Tibial artery (tissue), 4 donors: Measurements from ENCODE around the gene TNIP1.

Source experiments
- DNase-seq, 2 donors: peaks; one replicate each; pipeline ENCODE4 v3.0.0-alpha.2; 2019
- H3K27ac ChIP-seq, 2 donors: fragments of 200-600 bp; sonication (generic) in 1 of 2; 1 replicate in 1 of 2; 2 replicates in 1 of 2; pipeline ENCODE4 v1.5.1; 2018 to 2019; ENCODE audit warnings: mild to moderate bottlenecking in 1 of 2
- H3K27me3 ChIP-seq, 2 donors: fragments of 200-600 bp; sonication (generic) in 1 of 2; one replicate each; pipeline versions ENCODE4 v1.5.1 to v1.6.0; 2016 to 2019
- H3K36me3 ChIP-seq, 3 donors: fragments of 200-600 bp; sonication (generic) in 2 of 3; one replicate each; pipeline ENCODE4 v1.5.1; 2016 to 2019; ENCODE audit warnings: mild to moderate bottlenecking in 2 of 3
- H3K4me1 ChIP-seq, 4 donors: fragments of 200-600 bp; sonication (generic) in 2 of 4; 1 replicate in 3 of 4; 2 replicates in 1 of 4; pipeline ENCODE4 v1.5.1; 2016 to 2019
- H3K4me3 ChIP-seq, 2 donors: fragments of 200-600 bp; sonication (generic) in 1 of 2; 1 replicate in 1 of 2; 2 replicates in 1 of 2; pipeline ENCODE4 v1.5.1; 2018 to 2019; ENCODE audit warnings: mild to moderate bottlenecking in 2 of 2
- H3K9me3 ChIP-seq, 3 donors: fragments of 200-600 bp; sonication (generic) in 1 of 3; one replicate each; pipeline ENCODE4 v1.5.1; 2016 to 2019
- intact Hi-C: fragments of 100-400 bp; cut with DNase I; formaldehyde crosslinking; loops from one replicate; pipeline ENCODE4 v1.15.0; 2023; ENCODE audit warnings: low total_unique reads
- TF ChIP-seq, protein P1 (sequence below), 2 experiments: fragments of 200-600 bp in 1 of 2; fragments of 450-650 bp in 1 of 2; IDR thresholded peaks; one replicate each; pipeline ENCODE4 v1.5.1; 2017 to 2019; ENCODE audit warnings: antibody characterized with exemption in 2 of 2, mild to moderate bottlenecking in 1 of 2, moderate library complexity in 1 of 2

TNIP1 gene

GRCh38 chr5:151094030-151094851 lies 13.4 kb upstream of the TNIP1 start:
- Histone ChIP-seq H3K4me1 (peaks cover 9 to 40% (median 36%) of the 10 kb centered on the region in 4 donors), H3K9me3 (no peaks in the 10 kb centered on the region), H3K27me3 (no peaks in the 10 kb centered on the region), H3K36me3 (peaks cover 0 to 11% (median 0%) of the 10 kb centered on the region in 3 donors), H3K4me3 (no peak overlapping the region), H3K27ac (peak overlapping the region; percentile 36 to 42)
- TF ChIP-seq, protein P1, sequence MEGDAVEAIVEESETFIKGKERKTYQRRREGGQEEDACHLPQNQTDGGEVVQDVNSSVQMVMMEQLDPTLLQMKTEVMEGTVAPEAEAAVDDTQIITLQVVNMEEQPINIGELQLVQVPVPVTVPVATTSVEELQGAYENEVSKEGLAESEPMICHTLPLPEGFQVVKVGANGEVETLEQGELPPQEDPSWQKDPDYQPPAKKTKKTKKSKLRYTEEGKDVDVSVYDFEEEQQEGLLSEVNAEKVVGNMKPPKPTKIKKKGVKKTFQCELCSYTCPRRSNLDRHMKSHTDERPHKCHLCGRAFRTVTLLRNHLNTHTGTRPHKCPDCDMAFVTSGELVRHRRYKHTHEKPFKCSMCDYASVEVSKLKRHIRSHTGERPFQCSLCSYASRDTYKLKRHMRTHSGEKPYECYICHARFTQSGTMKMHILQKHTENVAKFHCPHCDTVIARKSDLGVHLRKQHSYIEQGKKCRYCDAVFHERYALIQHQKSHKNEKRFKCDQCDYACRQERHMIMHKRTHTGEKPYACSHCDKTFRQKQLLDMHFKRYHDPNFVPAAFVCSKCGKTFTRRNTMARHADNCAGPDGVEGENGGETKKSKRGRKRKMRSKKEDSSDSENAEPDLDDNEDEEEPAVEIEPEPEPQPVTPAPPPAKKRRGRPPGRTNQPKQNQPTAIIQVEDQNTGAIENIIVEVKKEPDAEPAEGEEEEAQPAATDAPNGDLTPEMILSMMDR (IDR thresholded peaks at IDR 0.05): no peak
- no peak for DNase-seq
- intact Hi-C loops: no loop called here

DNA sequence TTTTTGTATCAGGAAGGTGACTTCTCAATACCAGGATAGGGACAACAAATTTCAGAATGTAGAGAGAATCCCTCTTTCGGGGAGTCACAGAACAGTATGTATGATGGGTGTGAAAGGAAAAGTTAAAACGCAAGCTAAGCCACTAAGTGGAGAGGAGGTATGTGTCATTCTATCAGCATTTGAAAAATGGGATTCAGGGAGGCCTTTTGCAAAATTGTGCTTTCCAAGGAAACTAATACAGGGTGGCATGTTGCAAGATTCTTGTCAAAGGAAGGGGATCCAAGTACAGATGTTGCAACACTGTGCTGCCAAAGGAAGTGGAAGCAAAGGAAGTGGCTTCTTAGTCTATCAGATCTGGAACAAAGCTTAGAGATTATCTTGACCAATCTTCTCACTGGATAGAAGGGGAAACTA lies 12.6 kb upstream of the TNIP1 start:
- intact Hi-C loops: no loop called here
- Histone ChIP-seq H3K9me3 (no peaks in the 10 kb centered on the region), H3K27ac (peak overlapping the region; percentile 36 to 42), H3K36me3 (peaks cover 0 to 4% (median 0%) of the 10 kb centered on the region in 3 donors), H3K4me3 (no peak overlapping the region), H3K27me3 (no peaks in the 10 kb centered on the region), H3K4me1 (peaks cover 9 to 40% (median 36%) of the 10 kb centered on the region in 4 donors)
- DNase-seq: peak in 1 of 2 donors; percentile 78
- TF ChIP-seq, protein P1 (IDR thresholded peaks at IDR 0.05): no peak

- TF ChIP-seq, protein P1 (IDR thresholded peaks at IDR 0.05): no peak
- no peak for DNase-seq
- H3K4me3 ChIP-seq: no peak overlapping the region
- intact Hi-C loops: no loop called here
- H3K9me3 ChIP-seq: no peaks in the 10 kb centered on the region
- no peaks in the 10 kb centered on the region for H3K27me3 ChIP-seq
- peaks cover 9 to 40% (median 36%) of the 10 kb centered on the region in 4 donors for H3K4me1 ChIP-seq
- H3K27ac ChIP-seq: peak overlapping the region in 1 of 2 donors; percentile 18
- H3K36me3 ChIP-seq: no peaks in the 10 kb centered on the region
Measured at GRCh38 chr5:151092762-151093161, 11.9 kb upstream of the TNIP1 start.

DNA sequence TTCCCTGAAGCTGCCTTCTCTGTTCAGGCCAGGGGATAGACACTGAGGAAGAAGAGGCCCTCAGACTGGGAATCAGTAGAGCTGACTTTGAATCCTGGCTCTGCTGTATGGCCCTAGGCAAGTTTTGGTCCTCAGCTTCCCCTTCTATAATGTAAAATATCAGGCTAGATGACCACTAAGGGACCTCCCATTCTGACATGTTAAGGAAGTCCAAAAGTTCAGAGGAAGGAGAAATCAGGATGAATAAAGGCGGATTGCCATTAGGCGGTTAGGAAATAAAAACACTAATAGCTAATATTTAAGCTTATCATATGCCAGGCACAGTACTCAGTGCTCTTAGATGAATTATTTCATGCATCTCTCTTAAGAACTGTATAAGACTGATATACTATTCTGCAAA lies 8.9 kb upstream of the TNIP1 start:
- peaks cover 5 to 47% (median 42%) of the 10 kb centered on the region in 4 donors for H3K4me1 ChIP-seq
- no peaks in the 10 kb centered on the region for H3K9me3 ChIP-seq
- H3K27ac ChIP-seq: no peak overlapping the region
- H3K27me3 ChIP-seq: no peaks in the 10 kb centered on the region
- TF ChIP-seq, protein P1 (IDR thresholded peaks at IDR 0.05): no peak
- no peak for DNase-seq
- no peak overlapping the region for H3K4me3 ChIP-seq
- intact Hi-C loops: no loop called here
- H3K36me3 ChIP-seq: no peaks in the 10 kb centered on the region

GRCh38 chr5:151088986-151089385 lies 8.2 kb upstream of the TNIP1 start:
- intact Hi-C loops: no loop called here
- H3K9me3 ChIP-seq: no peaks in the 10 kb centered on the region
- no peak for DNase-seq
- no peak overlapping the region for H3K27ac ChIP-seq
- no peaks in the 10 kb centered on the region for H3K36me3 ChIP-seq
- H3K27me3 ChIP-seq: no peaks in the 10 kb centered on the region
- TF ChIP-seq, protein P1 (IDR thresholded peaks at IDR 0.05): no peak
- peaks cover 4 to 41% (median 35%) of the 10 kb centered on the region in 4 donors for H3K4me1 ChIP-seq
- H3K4me3 ChIP-seq: no peak overlapping the region
